ENCODE results near the gene ABCC5. TPM values are rescaled to one million over a fixed set of nuclear protein-coding genes. Genes with fewer than 3 reads are reported as not detected.

Gene ABCC5
- total RNA-seq, 2 donors from 2014 or later, result 18.2 to 22.4 TPM

DNA sequence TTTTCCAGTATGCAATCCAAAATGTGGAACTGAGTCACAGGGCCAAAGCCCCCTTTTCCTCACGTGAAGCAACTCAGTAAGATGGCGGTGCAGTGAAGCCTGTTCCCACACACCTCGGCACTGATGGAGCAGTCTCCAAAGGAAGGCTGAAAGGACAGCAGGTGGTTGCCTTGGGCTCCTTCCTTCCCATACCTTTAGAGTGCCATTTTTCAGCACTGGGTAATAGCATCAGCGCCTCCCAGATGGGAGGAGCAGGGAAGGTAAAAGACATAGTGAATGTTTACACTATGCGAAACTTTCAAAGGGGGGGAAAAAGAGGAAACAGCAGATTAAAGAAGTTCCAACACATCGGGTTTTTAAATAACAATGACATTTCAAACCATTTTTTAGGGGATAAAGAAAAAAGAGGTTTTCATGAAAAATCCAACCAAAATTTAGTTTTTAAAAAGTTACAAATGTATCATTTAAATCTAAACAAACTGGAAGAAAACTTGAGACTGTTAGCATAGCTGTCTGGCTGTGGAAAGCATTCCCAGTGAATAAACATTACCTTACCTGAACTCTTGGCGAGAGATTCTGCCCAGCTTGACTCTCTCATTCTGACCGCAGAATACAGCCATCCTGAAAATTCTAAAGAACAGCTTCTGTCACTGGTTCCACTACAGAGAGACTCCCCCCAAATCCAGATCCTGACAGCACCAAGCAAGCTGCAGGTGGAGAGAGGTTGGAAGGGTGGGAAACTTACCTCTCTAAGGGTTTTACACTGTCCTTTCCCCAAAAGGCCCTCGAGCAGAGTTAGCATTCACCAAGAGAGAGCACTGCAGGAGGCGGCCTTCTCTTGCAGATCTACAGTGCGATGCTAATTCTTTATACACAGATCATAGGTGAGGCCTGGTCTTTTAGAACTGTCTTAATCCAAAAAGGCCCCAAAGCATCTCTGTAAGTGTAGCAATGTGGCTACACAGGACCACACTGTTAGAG lies 32.6 kb downstream of the ABCC5 start:
- Mint-ChIP-seq H3K4me1 (ENCODE audit: low read depth) (peaks cover 6% of the 10 kb centered on the region), H3K27ac (no peak overlapping the region), H3K27me3 (ENCODE audit: low read depth) (no peaks in the 10 kb centered on the region), H3K36me3 (ENCODE audit: insufficient read depth in 2 of 2) (peaks cover 0 to 4% of the 10 kb centered on the region in 2 donors), H3K4me3 (no peak overlapping the region), H3K9me3 (no peaks in the 10 kb centered on the region)
- ATAC-seq (replicated peaks in 1 of 2) (no peak), DNase-seq (no peak)

DNA sequence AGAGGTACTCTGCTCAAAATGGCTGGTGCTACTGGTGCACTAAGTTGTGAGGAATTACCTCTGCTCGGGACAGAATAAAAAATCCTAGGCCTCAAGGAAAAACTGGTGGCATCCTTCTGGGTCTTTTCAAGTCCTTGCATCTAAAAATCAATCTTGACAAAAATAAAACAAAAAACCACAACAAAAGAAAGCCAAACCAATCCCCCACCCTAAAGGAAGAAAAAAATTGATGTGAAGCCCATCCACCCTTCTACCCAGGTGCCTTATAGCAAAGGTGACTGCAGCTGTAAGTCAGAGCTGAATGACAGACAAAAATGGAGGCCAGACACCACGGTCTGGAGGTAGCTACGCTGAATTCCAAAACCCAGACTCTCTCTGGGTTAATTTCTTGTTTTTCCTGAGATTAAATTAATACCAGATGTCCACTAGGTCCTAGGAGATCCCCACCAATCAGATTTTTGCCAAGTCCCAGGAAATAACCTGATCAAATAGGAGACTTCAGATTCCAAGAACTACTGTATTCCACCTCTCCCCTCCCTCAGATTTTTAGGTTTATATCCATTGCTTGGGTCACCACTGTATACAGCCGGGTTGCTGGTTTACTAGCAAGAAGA lies 33.5 kb downstream of the ABCC5 start:
- Mint-ChIP-seq H3K4me3 (no peak overlapping the region), H3K27ac (no peak overlapping the region), H3K9me3 (no peaks in the 10 kb centered on the region), H3K27me3 (ENCODE audit: low read depth) (no peaks in the 10 kb centered on the region), H3K36me3 (ENCODE audit: insufficient read depth in 2 of 2) (peaks cover 0 to 4% of the 10 kb centered on the region in 2 donors), H3K4me1 (ENCODE audit: low read depth) (peaks cover 6% of the 10 kb centered on the region)
- ATAC-seq (replicated peaks in 1 of 2), result no peak
- no peak for DNase-seq

DNA sequence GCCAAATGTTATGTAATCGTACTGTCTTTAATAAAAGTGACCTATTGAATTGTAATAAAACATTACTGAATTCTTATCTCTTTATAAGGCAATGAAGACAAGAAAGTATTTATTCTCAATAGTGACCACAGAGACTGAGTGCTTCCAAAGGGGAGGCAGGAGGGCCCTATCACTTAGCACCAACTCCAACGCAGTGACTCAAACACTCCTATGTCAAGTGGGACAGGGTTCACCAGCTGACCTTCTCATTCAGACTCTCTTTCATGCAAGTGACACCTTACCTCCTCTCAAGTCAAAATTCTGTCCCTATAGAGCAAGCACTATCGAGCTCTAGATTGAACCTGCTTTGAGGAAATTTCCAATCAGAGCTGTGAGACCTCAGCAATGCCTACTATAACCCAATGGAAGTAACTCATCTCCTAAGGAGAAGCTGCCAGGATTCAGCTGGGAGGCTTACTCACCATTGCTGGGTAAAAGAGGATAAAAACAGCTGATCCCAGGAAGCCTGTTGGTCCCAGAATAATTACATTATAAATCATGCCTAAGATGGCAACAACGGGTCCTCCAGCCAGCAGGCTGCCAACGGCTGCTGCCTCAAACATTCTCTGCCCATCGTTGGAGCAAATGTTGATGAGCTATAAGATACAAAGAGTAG lies 35.6 kb downstream of the ABCC5 start:
- no peak for ATAC-seq (replicated peaks in 1 of 2)
- Mint-ChIP-seq H3K4me3 (no peak overlapping the region), H3K9me3 (no peaks in the 10 kb centered on the region), H3K36me3 (ENCODE audit: insufficient read depth in 2 of 2) (no peaks in the 10 kb centered on the region), H3K4me1 (ENCODE audit: low read depth) (peaks cover 2% of the 10 kb centered on the region), H3K27ac (no peak overlapping the region), H3K27me3 (ENCODE audit: low read depth) (no peaks in the 10 kb centered on the region)
- no peak for DNase-seq

DNA sequence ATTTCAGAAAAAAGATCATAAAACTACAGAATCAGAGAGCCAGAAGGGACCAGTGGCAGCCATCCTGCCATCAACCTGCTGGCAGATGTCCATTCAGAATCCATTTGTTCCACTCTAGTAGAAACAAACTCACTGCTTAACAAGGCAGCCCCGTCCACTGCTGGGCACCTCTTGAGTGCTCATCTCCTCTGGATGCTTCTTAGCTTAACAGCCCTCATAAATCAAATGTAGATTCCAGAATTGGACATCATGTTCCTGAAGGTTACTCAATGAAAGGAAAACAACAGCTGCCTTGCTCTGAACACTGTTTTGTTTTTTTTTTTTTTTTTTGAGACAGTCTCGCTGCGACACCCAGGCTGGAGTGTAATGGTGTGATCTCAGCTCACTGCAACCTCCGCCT lies 37.3 kb downstream of the ABCC5 start:
- H3K4me3 Mint-ChIP-seq, result no peak overlapping the region
- H3K9me3 Mint-ChIP-seq, result no peaks in the 10 kb centered on the region
- H3K36me3 Mint-ChIP-seq (ENCODE audit: insufficient read depth in 2 of 2), result peaks cover 0 to 2% of the 10 kb centered on the region in 2 donors
- ATAC-seq (replicated peaks in 1 of 2) (no peak), DNase-seq (no peak)
- no peaks in the 10 kb centered on the region for H3K27me3 Mint-ChIP-seq (ENCODE audit: low read depth)
- H3K4me1 Mint-ChIP-seq (ENCODE audit: low read depth), result no peaks in the 10 kb centered on the region
- no peak overlapping the region for H3K27ac Mint-ChIP-seq

DNA sequence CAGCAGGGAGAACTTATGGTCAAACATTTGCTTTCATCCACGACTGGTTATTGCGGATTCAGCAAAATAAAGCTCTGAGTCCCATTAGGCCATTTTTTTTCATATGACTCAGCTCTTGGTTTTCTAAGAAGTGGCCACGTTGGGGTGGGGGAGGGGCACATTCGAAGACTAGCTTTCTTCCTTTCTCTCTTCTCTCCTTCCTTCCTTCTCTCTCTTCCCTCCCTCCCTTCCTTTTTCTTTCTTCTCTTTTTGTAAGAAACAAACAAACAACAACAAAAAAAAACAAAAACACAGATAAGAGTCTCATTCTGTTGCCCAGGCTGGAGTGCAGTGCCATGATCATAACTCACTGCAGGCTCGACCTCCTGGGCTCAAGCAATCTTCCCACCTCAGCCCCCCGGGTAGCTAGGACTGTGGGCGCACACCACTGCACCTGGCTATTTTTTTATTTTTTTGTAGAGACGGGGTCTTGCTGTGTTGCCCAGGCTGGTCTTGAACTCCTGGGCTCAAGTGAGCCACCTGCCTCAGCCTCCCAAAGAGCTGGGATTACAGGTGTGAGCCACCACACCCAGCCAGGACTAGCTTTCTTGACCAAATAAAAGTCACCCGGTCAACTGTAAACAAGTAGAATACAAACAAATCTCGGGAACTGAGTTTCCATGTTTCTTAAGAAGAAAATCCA lies 41.6 kb downstream of the ABCC5 start:
- H3K27me3 Mint-ChIP-seq (ENCODE audit: low read depth), result no peaks in the 10 kb centered on the region
- H3K9me3 Mint-ChIP-seq, result no peaks in the 10 kb centered on the region
- H3K4me1 Mint-ChIP-seq (ENCODE audit: low read depth), result no peaks in the 10 kb centered on the region
- H3K36me3 Mint-ChIP-seq (ENCODE audit: insufficient read depth in 2 of 2), result peaks cover 0 to 2% of the 10 kb centered on the region in 2 donors
- no peak overlapping the region for H3K27ac Mint-ChIP-seq
- ATAC-seq (replicated peaks in 1 of 2) (no peak), DNase-seq (no peak)
- H3K4me3 Mint-ChIP-seq, result no peak overlapping the region

DNA sequence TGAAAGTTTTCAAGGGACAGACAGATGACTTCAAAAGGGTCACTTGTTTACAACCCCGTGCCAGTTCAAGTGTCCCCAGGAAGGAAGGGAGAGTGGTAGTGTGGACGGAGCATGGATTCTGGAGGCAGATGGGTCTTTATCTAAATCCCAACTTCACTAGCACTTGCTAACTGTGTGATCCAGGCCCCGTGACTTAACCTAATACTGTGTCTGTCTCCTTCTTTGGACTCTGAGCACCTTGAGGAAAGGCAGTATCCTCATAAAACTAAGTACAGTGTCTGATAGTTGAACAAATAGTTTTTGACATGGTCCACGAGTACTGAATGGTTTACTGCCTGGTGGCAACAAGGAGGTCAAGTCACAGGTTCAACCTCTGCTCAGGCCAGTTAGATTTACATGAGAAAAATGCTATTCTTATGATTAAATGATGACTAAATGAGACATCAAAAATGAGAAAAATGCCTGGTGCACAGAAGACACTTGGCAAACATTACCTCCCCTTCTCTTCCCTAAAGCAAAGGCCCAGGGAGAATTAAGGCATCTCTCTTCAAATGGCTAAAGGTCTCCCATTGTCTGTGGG lies 48.9 kb downstream of the ABCC5 start:
- H3K36me3 Mint-ChIP-seq (ENCODE audit: insufficient read depth in 2 of 2), result no peaks in the 10 kb centered on the region
- no peak overlapping the region for H3K4me3 Mint-ChIP-seq
- ATAC-seq (replicated peaks in 1 of 2) (no peak), DNase-seq (no peak)
- H3K4me1 Mint-ChIP-seq (ENCODE audit: low read depth), result no peaks in the 10 kb centered on the region
- H3K9me3 Mint-ChIP-seq, result no peaks in the 10 kb centered on the region
- no peaks in the 10 kb centered on the region for H3K27me3 Mint-ChIP-seq (ENCODE audit: low read depth)
- H3K27ac Mint-ChIP-seq, result no peak overlapping the region

DNA sequence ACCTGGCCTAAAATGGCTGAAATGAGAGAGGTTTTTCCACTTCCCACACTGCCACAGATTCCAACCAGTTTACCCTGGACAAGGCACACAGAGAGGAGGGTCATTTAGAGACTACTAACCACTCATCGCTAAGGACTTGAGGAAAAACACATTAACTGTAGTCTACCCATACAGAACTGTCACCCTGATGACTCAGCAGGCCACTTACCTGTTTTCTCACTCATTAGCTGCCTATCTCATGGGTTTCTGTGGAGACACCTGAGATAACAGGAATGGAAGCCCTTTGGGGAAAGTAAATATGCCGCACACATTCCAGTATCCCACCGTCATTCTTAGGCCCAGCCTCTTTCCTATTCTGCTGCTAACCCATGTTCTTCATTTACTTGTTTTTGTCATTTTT lies 50.0 kb downstream of the ABCC5 start:
- DNase-seq (no peak), ATAC-seq (replicated peaks in 1 of 2) (no peak)
- Mint-ChIP-seq H3K4me3 (no peak overlapping the region), H3K27ac (no peak overlapping the region), H3K4me1 (ENCODE audit: low read depth) (no peaks in the 10 kb centered on the region), H3K36me3 (ENCODE audit: insufficient read depth in 2 of 2) (no peaks in the 10 kb centered on the region), H3K9me3 (no peaks in the 10 kb centered on the region), H3K27me3 (ENCODE audit: low read depth) (no peaks in the 10 kb centered on the region)

DNA sequence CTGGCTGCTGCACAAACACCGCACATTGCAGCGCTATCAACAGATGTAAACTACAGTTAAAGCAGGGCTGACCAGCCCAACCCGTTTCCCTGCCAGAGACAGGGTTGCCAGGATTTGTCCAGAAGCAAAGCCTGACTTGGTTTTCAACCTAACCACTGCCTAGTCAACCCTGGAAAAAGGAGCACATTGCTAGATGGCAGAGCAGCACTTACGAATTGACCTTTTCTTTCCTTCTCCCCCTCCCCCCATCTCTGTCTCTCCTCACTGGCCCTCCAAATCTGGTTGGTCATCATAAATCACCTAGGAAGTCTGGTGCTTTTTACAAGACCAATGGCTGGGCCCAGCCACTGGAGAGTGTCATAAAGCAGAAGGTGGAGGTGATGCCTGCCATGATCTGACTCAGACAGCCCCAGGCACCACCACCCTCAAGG lies 51.3 kb downstream of the ABCC5 start:
- no peaks in the 10 kb centered on the region for H3K27me3 Mint-ChIP-seq (ENCODE audit: low read depth)
- no peak overlapping the region for H3K4me3 Mint-ChIP-seq
- H3K9me3 Mint-ChIP-seq, result no peaks in the 10 kb centered on the region
- no peaks in the 10 kb centered on the region for H3K4me1 Mint-ChIP-seq (ENCODE audit: low read depth)
- DNase-seq (no peak), ATAC-seq (replicated peaks in 1 of 2) (no peak)
- H3K27ac Mint-ChIP-seq, result no peak overlapping the region
- no peaks in the 10 kb centered on the region for H3K36me3 Mint-ChIP-seq (ENCODE audit: insufficient read depth in 2 of 2)

DNA sequence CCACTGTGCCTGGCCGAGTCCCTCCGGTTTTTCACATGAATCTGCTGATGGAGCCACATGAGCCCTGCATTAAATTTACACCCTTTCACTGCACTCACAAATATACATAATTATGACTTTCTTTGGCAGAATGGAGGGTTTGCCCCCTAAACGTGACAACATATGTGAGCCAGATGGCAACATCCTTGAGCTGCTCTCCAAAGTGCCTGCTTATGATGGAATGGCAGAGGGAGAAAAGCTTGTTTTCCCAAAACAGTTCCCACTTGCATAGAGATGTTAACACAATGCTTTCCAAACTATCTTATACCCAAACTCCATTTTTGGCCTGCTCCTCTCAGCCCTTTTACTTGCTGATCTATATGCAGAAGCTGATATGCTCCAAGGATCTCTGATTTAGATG lies 54.9 kb downstream of the ABCC5 start:
- peaks cover 0 to 4% of the 10 kb centered on the region in 2 donors for H3K36me3 Mint-ChIP-seq (ENCODE audit: insufficient read depth in 2 of 2)
- no peak for ATAC-seq (replicated peaks in 1 of 2)
- no peaks in the 10 kb centered on the region for H3K4me1 Mint-ChIP-seq (ENCODE audit: low read depth)

DNA sequence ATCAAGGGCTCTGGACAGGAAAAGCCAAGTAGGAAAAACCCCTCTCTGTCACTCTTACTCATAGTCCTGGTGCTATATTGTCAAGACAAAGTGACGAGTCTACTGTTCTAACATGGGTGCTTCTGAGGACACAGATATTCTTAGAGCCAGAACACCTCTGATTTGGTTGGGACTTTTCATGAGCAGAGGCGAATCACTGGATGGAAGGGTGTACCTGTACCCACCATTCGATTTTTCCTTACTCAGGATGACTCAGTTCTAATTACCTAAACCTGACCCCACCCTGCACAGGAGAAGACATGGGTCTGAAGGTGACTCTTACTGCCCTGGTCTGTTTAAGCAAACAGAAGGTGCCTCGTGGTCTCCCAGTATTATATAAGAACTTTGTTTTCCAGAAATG lies 58.5 kb downstream of the ABCC5 start:
- Mint-ChIP-seq H3K27ac (peak overlapping the region; percentile 11), H3K4me3 (no peak overlapping the region), H3K36me3 (ENCODE audit: insufficient read depth in 2 of 2) (peaks cover 0 to 4% of the 10 kb centered on the region in 2 donors), H3K9me3 (no peaks in the 10 kb centered on the region), H3K4me1 (ENCODE audit: low read depth) (no peaks in the 10 kb centered on the region), H3K27me3 (ENCODE audit: low read depth) (no peaks in the 10 kb centered on the region)
- no peak for DNase-seq
- ATAC-seq (replicated peaks in 1 of 2), result peak in 1 of 2 donors; percentile 35

More for the DNA sequence above, 54.9 kb downstream of the ABCC5 start:
- Mint-ChIP-seq H3K27ac (no peak overlapping the region), H3K9me3 (no peaks in the 10 kb centered on the region), H3K4me3 (no peak overlapping the region), H3K27me3 (ENCODE audit: low read depth) (no peaks in the 10 kb centered on the region)
- no peak for DNase-seq

DNA sequence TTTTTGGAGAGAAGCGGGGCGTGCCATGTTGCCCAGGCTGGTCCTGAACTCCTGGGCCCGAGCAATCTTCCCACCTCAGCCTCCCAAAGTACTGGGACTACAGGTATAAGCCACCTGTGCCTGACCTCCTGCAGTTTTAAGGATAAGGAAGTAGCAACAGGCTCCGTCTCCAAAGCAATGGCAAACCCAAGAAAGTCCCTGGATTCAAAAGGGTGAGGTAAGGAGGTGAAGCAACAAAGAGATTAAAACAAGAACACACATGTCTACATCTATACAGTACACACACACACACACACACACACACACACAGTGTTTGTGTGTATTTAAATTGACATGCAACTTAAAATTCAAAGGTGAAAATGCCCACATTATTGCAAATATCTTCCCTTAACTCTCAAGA lies 58.9 kb downstream of the ABCC5 start:
- H3K4me1 Mint-ChIP-seq (ENCODE audit: low read depth), result no peaks in the 10 kb centered on the region
- H3K4me3 Mint-ChIP-seq, result no peak overlapping the region
- ATAC-seq (replicated peaks in 1 of 2) (no peak), DNase-seq (no peak)
- no peaks in the 10 kb centered on the region for H3K27me3 Mint-ChIP-seq (ENCODE audit: low read depth)
- H3K27ac Mint-ChIP-seq, result peak overlapping the region; percentile 11
- H3K36me3 Mint-ChIP-seq (ENCODE audit: insufficient read depth in 2 of 2), result peaks cover 0 to 4% of the 10 kb centered on the region in 2 donors
- H3K9me3 Mint-ChIP-seq, result no peaks in the 10 kb centered on the region

DNA sequence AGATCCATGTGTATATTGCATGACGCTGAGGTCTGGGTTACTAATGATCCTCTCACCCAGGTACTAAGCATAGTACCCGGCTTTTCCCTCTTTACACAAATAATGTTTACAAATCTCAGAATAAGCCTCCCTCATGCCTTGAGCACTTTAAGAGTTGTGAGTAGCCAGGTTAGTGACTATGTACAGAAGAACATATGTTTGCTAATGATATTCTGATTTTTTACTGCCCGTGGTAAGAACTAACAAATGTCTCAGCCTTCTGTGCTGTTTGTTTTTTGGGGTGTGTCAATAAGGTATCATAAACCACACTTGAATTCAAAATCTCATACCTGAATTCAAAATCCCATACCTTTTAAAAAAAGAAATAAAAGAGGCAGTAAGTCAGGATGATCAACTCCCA lies 59.5 kb downstream of the ABCC5 start:
- no peak for ATAC-seq (replicated peaks in 1 of 2)

More for the DNA sequence above, 59.5 kb downstream of the ABCC5 start:
- Mint-ChIP-seq H3K4me3 (no peak overlapping the region), H3K27me3 (ENCODE audit: low read depth) (no peaks in the 10 kb centered on the region), H3K9me3 (no peaks in the 10 kb centered on the region), H3K27ac (no peak overlapping the region), H3K4me1 (ENCODE audit: low read depth) (no peaks in the 10 kb centered on the region), H3K36me3 (ENCODE audit: insufficient read depth in 2 of 2) (peaks cover 0 to 4% of the 10 kb centered on the region in 2 donors)
- DNase-seq, result no peak
